ENCODE results near the gene GLTPD2. TPM values are rescaled to one million over a fixed set of nuclear protein-coding genes. Genes with fewer than 3 reads are reported as not detected.

GLTPD2 gene
- total RNA-seq, 1 experiment from 2014 or later, result not detected

DNA sequence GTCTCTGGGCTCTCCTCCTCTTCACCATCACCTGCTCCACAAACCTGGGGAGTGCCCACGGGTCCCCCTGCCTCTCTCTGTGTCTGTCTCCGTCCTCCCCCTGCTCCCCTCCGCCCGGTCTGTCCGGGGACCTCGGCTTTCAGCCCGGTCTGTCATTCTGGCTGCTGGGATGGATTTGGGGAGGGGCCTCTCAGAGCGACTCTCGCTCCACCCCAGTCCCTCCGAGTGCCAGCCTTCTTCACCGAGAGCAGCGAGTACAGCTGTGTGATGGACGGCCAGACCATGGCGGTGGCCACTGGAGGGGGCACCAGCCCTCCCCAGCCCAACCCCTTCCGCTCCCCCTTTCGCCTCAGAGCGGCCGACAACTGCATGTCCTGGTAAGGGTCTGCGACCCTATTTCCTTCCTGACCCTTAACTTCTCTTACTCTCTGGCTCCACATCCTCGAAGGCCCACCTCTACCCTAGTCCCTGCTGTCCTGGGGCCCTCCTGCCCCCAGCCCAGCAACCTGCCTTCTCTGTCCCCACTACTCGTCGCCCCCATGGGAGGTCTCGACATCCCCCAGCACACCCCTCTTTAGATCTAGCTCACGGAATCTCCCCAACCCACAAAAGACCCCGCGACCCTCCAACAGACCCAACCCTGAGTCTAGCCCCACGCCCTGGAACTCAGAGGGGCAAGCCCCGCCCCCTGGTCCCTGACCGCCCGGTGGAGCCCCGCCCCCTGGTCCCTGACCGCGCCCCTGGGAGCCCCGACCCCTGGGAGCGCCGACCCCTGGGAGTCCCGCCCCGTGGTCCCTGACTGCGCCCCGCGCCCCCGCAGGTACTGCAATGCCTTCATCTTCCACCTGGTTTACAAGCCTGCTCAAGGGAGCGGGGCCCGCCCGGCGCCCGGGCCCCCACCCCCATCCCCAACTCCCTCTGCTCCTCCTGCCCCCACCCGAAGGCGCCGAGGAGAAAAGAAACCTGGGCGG is 43.5 kb upstream of the GLTPD2 start:
- Histone ChIP-seq H3K27me3 (replicated peaks; ENCODE audit: insufficient read depth, low read depth, low read length, poor library complexity) (peaks cover 26% of the 10 kb centered on the region), H3K9me3 (ENCODE audit: low read depth, low read length, poor library complexity, severe bottlenecking) (no peaks in the 10 kb centered on the region), H3K36me3 (ENCODE audit: insufficient read depth, low read length, poor library complexity, severe bottlenecking) (no peaks in the 10 kb centered on the region), H3K4me3 (ENCODE audit: low read depth, low read length, poor library complexity, severe bottlenecking) (no peak overlapping the region), H3K27ac (ENCODE audit: low read depth, low read length, poor library complexity, severe bottlenecking) (no peak overlapping the region), H3K4me1 (ENCODE audit: insufficient read depth, low read length, poor library complexity, severe bottlenecking) (peaks cover 3% of the 10 kb centered on the region)
- no peak for TF ChIP-seq EZH2 (IDR thresholded peaks at IDR 0.05; ENCODE audit: borderline replicate concordance, low read depth, low read length, poor library complexity, severe bottlenecking)
- TF ChIP-seq, protein P1, sequence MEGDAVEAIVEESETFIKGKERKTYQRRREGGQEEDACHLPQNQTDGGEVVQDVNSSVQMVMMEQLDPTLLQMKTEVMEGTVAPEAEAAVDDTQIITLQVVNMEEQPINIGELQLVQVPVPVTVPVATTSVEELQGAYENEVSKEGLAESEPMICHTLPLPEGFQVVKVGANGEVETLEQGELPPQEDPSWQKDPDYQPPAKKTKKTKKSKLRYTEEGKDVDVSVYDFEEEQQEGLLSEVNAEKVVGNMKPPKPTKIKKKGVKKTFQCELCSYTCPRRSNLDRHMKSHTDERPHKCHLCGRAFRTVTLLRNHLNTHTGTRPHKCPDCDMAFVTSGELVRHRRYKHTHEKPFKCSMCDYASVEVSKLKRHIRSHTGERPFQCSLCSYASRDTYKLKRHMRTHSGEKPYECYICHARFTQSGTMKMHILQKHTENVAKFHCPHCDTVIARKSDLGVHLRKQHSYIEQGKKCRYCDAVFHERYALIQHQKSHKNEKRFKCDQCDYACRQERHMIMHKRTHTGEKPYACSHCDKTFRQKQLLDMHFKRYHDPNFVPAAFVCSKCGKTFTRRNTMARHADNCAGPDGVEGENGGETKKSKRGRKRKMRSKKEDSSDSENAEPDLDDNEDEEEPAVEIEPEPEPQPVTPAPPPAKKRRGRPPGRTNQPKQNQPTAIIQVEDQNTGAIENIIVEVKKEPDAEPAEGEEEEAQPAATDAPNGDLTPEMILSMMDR (conservative IDR thresholded peaks at IDR 0.05; ENCODE audit: low read depth, low read length), result no peak
- CTCF ChIA-PET, result no interaction called here
- intact Hi-C loops (cut with micrococcal nuclease; ENCODE audit: unreplicated experiment), result no loop called here
- BruUV-seq (replicated peaks), result no TSS peak
- no peak for DNase-seq (ENCODE audit: low spot score)
- POLR2A ChIA-PET (ENCODE audit: low non-redundant PET), result no interaction called here

DNA sequence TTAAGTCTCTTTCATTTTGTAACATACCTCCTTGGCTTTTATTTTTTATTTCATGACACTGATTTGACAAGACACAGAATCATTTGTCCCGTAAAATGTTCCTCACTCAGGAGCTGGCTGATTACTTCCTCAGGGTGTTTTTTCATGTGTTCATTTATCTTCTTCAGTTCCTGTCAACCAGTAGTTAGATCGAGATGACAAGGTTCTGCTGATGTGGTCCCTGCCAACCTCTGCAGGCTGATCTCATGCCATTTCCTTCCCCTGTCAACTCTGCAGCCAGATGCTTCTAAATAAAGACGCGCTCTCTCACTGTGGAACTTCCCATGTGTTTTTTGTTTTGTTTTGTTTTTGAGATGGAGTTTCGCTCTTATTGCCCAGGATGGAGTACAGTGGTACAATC is 40.9 kb upstream of the GLTPD2 start:
- TF ChIP-seq, protein P1 (conservative IDR thresholded peaks at IDR 0.05; ENCODE audit: low read depth, low read length), result no peak
- no peak for TF ChIP-seq EZH2 (IDR thresholded peaks at IDR 0.05; ENCODE audit: borderline replicate concordance, low read depth, low read length, poor library complexity, severe bottlenecking)
- CTCF ChIA-PET, result interaction anchor here (0.6 kb wide), 1 partner anchor 43 kb away, joined by 3 read pairs; no protein-coding TSS in a partner anchor
- Histone ChIP-seq H3K9me3 (ENCODE audit: low read depth, low read length, poor library complexity, severe bottlenecking) (no peaks in the 10 kb centered on the region), H3K4me3 (ENCODE audit: low read depth, low read length, poor library complexity, severe bottlenecking) (no peak overlapping the region), H3K4me1 (ENCODE audit: insufficient read depth, low read length, poor library complexity, severe bottlenecking) (peaks cover 3% of the 10 kb centered on the region), H3K27ac (ENCODE audit: low read depth, low read length, poor library complexity, severe bottlenecking) (no peak overlapping the region), H3K27me3 (replicated peaks; ENCODE audit: insufficient read depth, low read depth, low read length, poor library complexity) (peaks cover 30% of the 10 kb centered on the region), H3K36me3 (ENCODE audit: insufficient read depth, low read length, poor library complexity, severe bottlenecking) (no peaks in the 10 kb centered on the region)
- intact Hi-C loops (cut with micrococcal nuclease; ENCODE audit: unreplicated experiment), result no loop called here
- no peak for DNase-seq (ENCODE audit: low spot score)
- BruUV-seq (replicated peaks), result no TSS peak
- POLR2A ChIA-PET (ENCODE audit: low non-redundant PET), result no interaction called here

DNA sequence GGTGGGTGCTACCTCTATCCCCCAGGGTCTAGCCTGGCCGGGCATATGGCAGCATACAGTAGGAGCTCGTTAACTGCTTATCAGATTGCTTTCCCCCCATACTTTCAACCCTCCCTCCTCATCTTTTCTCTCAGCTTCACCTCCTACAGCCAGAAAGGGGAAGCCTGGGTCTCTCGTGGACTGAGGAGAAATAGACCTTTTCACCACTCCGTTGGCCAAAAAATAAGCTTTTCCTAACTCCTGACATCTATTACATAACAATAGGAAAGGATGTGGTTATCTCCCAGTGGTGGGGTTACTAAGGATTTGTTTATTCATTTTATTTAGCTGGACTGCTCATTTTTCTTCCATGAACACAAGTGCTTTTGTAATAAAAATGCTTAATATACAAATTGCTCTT is 40.1 kb upstream of the GLTPD2 start:
- H3K9me3 ChIP-seq (ENCODE audit: low read depth, low read length, poor library complexity, severe bottlenecking), result no peaks in the 10 kb centered on the region
- H3K4me3 ChIP-seq (ENCODE audit: low read depth, low read length, poor library complexity, severe bottlenecking), result no peak overlapping the region
- H3K4me1 ChIP-seq (ENCODE audit: insufficient read depth, low read length, poor library complexity, severe bottlenecking), result peaks cover 3% of the 10 kb centered on the region
- BruUV-seq (replicated peaks), result no TSS peak
- POLR2A ChIA-PET (ENCODE audit: low non-redundant PET), result no interaction called here
- DNase-seq (ENCODE audit: low spot score), result no peak
- no peak overlapping the region for H3K27ac ChIP-seq (ENCODE audit: low read depth, low read length, poor library complexity, severe bottlenecking)
- no peaks in the 10 kb centered on the region for H3K36me3 ChIP-seq (ENCODE audit: insufficient read depth, low read length, poor library complexity, severe bottlenecking)
- CTCF ChIA-PET, result interaction anchor here (0.6 to 0.7 kb wide), 2 partner anchors 42 to 71 kb away, joined by 3 to 5 read pairs; no protein-coding TSS in a partner anchor
- H3K27me3 ChIP-seq (replicated peaks; ENCODE audit: insufficient read depth, low read depth, low read length, poor library complexity), result peaks cover 30% of the 10 kb centered on the region
- intact Hi-C loops (cut with micrococcal nuclease; ENCODE audit: unreplicated experiment), result no loop called here
- TF ChIP-seq, protein P1 (conservative IDR thresholded peaks at IDR 0.05; ENCODE audit: low read depth, low read length), result no peak
- no peak for TF ChIP-seq EZH2 (IDR thresholded peaks at IDR 0.05; ENCODE audit: borderline replicate concordance, low read depth, low read length, poor library complexity, severe bottlenecking)

All from A673 (cell line).